SIG-M5 (cell line): ENCODE data around the gene POLR2C.

Experiments used
- DNase-seq: peaks from one replicate; lab custom pipeline; 2025; lab: John Stamatoyannopoulos, UW

The POLR2C gene

DNA sequence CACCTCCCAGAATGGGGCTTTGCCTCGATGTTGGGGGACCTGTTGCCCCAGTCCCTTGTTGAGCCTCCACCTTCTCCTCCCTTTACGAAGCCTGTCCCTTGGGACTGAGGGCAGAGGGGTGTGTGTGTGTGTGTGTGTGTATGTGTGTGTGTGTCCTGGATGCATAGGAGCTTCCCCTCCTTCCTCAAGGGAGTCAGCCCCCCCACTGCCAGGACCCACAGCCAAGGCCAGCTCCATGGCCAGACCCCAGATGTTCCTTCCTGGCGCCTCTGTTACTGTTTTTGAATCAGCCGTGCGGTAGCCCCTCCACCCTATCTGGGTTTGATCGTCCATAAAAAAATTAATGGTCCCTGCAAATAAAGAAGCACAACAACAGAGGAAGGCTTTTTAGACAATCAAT, 41.5 kb downstream of the POLR2C start:
- no peak for DNase-seq

DNA sequence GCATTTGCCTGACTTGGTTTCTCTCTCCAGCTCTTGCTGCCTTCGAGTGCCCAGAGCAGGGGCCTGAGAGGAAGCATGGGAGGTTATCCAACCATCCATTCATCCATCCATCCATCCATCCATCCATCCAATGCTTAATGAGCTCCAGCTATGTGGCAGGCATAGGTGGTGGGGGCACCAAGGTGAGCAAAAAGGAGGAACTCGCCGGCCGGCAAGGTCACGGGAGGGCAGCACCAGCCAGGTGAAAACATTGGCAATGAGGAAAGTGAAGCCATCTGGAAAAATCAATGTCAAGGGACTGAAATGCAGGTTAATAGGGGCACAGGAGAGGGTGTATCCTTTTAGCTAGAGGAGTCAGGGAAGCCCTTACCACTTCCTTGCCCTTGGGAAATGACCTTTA, 42.0 kb downstream of the POLR2C start:
- DNase-seq: no peak

DNA sequence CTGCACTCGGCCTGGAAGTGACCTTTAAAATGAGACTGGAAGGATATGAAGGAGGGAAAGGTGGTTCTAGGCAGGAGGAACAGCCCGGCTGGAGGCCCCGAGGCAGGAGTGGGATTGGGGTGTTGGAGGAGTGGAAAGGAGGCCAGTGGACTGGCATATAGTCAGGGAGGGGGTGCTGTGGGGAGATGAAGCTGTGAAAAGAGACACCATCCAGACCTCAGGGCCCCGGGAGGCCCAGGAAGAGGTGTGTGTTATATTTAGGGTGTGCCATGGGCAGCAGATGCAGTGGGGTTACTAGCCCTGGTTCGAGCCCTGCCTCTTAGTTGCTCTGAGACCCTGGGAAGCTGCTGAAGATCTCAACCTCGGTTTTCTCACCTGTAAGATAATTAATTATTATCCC, 42.7 kb downstream of the POLR2C start:
- DNase-seq: no peak

DNA sequence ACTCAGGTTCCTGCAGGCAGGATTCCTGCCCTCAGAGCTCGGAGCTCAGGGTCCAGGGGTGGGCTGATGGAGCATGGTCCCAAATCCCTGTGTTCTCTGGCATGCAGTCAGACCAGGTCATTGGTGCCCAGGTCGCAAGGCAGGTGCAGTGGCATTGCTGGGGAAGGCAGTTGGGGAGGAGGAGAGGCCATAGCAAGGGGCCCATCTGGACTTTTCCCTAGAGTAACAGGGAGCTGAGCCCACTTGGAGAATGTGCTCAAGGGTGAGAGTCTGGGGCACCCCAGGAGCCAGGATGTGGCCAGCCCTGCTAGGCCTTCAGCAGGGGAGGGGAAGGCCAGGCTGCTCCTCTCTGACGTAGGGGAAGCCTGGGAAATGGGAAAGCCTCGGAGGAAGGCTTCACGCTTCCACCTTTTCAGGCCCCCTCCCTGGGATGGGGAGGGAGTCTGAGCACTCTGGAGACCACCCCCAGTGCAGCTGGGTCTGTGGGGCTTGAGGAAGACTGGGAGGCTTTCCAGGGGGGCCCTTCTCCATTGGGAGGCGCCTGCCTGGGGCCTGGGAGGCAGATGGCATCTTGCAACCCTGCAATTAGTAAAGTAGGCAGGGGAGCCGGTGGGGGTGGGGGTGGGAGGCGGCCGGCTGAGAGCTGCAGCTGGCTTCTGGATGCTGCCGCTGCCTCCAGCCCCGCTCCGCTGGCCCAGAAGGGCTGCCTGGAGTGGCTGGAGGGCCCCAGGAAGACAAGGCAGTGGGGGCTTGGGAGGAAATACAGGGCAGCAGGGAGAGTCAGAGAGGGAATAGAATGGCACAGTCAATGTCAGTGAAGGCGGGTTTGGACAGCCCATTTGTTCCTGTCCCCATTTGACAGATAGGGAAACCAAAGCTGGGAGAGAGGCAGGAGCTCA, 44.9 kb downstream of the POLR2C start:
- DNase-seq: no peak

DNA sequence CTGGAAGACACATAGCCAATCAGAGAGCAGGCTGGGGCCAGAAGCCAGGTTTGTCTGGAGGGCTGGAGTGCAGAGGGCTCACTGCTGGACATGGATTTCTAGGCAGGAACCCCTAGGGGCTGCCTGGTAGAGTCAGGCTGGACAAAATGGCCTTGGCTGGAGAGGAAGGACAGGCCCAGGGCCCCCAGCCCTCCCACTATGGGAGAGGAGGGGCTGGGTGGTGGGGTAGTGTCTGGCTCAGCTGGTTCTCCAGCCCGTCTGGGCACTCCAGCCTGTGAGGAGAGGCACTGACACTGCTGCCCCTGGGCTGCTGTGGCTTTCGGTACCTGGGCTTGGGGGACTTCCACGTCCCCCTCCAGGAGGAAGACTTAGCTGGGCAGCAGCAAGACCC, 45.6 kb downstream of the POLR2C start:
- DNase-seq: no peak

DNA sequence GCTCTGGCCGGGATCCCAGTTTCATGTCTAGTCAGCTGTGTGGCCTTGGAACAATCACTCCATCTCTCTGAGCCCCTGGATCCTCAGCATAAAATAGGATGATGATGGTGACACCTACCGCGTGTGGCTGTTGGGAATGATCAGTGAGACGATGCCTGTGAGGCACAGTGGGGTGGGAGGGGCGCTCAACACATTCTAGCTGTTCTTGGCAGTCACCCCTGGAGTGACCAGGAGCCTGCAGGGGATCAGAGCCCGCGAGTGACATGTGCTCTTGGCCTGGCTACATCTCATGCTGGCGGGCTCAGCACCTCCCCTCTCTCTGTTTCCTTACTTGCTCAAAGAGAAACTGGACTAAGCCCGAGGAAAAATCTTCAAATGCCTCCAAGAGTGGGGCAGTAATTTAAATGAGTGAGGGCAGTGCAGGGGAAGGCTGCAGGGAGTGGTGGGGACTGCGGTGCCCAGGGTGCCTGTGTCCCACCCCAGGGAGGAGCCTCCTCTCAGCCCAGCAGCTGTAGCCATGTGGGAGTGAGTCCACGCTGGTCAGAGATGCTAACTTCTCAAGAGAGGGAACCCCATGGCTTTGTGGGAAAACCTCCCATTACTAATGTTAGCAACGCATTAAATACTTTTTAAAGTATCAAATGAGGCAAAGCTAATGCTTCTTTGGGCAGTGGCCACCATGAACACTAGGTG, 46.9 kb downstream of the POLR2C start:
- no peak for DNase-seq

DNA sequence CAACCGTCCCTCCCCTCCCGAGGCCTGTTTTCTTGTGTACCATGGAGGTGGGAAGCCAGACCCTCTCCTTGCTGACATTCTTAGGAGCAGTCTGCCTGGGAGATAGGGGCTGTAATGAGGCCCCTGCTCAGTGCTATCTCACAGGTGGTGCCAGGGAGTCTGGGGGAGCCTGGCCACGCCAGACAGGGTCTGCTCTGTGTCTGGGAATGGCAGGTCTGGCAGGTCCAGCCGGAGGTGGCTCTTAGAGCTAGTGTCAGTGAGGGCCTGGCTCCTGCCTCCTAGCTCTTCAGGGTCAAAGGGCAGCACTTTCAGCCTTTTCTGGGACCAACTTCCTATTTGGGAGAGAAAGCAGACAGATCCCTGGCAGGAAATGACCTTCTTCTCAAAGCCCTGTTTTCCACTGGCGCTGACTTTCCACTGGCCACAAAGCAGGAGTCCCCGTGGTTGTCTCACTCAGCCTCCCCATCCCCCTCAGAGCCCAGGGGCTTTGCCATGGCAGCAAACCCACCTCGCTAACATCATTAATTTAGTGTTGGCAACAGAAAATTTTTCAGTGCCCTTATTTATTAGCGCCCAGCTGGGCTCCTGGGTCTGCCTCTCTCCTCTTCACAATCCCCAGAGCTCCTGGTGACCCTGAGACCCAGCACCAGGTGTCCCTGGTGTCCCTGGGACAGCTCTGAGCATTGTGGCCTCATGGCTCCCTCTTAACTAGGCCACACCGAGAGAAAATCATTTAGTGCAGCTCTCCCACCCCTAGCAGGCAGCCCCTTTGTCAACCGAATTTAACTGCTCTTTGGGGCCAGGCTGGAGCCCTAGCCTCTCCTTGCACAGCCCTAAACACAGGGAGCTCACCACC, 47.8 kb downstream of the POLR2C start:
- no peak for DNase-seq

DNA sequence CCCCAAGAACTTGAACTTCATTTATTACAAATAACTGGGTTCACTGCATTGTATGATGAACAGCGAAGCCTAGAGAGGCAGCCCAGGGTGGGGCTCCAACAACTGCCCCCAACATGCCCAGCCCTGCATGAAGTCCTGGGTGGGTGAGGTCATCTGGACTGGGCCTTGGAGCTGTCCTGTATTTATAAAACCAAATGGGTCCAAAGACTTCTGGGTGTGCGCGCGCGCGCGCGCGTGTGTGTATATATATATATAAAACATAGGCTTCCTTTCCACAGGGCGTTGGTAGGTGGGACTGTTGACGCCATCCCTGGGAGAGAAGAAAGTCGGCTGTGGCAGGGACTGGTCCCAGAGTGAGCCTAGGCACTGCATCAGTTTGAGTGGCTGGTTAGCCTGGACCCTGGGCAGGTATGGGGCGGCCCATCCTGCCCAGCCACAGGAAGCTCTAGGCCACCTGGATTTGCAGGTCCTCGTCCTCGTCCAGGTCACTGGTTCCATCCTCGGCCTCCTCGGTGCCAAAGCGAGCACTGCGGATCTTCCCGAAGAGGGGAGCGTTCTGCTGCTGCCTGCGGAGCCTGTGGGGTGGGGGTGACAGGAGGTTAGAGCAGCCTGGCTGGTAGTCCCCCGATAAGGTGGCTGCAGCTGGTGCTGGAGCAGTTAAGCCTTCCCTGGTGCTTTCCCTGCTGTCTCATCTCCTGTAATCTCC, 50.0 kb downstream of the POLR2C start:
- no peak for DNase-seq

DNA sequence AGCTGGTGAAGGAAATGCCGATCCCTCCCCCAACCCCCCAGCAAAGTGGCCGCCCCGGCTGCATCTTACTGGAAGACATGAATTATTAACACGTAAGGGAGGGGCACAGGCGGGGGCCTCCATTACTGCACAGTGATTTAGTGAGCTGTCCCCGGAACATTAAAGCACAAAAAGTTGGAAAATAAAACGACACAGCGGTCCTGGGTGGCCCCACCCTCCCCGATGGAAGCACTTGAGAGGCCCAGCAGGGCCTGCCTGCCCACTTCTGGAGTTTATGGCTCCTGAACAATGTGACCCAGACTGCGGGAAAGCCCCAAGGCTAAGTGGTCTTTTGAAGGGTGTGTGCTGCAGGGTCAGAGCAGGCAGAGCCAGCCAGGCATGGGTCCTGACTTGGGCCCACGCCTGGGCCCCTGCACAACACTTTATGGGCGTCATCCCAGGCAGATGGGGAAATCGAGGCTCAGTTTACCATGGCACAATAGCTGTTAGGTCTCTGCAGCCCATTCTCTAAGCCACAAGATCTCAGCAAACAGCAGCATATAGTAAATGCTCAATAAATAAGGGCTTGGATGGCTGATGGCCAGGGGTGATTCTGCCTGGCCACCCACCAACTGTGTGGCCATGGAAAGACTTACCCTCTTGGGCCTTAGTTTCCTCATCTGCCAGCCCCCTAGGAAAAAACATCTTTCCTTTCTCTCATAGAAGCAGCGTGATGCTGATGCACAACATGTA, 51.1 kb downstream of the POLR2C start:
- no peak for DNase-seq

DNA sequence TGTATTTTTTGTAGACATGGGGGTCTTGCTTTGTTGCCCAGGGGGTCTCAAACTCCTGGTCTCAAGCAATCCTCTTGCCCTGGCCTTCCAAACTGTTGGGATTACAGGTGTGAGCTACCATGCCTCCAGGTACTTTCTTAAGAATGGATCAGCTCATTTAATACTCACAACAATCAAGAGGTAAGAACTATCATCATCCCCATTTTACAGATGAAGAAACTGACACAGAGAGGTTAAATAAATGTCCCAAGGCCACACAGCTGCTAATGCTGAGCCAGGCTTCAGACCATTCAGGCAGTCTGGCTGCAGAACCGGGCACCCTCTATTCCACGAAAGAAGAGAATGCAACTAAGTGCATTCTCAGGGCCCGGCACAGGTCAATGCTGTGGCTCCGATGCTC, 51.9 kb downstream of the POLR2C start:
- DNase-seq: no peak

DNA sequence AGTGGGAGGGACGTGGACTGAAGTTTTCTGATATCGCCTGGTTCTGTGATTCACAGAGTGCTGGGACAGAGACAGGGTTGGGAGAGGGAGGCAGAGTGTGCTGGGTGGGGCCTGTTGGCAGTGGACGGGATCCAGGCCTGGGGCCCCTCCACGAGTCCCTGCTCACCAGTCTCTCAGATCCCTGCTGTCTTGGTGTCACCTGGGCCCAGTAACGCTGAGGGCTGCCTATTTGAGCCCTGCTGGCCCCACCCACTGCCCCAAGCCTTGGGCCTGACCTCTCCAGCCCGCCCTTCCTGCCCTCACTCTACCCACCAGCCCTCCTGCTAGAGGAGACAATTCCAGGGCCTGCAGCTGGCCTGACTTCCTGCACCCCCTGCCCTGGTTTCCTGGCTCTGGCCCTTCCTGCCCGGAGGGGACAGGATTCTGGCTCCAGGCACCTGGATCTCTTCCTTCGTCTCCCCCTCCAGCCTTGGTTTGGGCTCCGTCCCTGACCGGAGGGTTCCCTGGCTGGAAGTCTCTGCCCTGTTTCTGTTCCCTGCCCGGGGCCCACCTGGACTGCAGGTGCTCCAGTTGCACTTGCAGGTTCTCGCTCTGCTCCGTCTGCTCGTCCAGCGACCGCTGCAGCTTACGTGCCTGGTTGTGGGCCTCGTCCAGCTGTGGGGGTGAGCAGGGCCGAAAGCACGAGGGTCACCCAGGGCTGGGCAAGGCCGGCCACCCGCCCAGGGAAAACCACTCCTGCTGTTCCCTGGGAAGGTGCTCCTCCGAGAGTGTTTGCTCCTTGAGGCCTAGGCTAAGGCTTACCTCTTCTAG, 52.5 kb downstream of the POLR2C start:
- no peak for DNase-seq

DNA sequence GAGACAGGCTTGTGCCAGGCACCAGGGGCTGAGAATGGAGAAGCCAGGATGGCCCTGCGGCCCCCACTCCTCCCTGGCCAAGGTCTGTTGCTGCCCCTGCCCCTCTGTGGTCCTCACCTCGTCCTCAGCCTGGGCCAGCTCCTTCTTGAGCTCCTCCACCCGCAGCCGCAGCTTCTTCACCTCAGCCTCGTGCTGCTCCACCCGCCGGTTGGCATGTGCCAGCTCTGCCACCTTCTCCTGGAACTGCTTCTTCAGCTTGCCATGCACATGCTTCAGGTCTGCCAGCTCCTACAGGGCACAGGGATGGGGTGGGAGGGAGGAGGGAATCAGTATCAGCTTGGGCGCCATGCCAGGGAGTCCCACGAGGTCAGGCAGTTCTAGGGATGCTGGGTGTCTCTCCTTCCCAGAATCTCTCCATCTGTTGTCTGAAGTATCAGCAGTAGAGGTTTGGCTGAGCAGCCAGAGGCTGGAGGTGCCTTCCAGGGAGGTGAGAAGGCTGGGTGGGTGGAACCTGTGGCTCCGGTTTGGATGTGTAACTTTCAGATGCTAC, 53.8 kb downstream of the POLR2C start:
- no peak for DNase-seq

DNA sequence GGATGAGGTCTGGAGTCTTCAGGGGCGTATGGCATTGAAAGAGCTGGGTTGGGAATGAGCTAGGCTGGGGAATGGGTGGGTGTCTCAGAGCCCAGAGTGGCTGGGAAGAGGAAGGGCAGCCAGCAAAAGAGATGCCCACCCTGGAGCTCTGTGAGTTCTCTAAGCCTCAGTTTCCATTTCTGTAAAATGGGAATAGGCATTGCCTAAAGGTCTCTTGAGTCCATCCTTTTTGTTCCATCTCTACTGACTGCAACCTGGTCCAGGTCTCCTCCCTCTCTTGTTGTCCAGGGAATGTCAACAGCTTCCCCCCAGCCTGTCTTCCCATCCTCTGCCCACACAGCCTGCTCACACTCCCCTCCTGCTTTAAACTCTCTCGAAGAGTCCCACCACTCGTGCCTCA, 54.3 kb downstream of the POLR2C start:
- DNase-seq: no peak

DNA sequence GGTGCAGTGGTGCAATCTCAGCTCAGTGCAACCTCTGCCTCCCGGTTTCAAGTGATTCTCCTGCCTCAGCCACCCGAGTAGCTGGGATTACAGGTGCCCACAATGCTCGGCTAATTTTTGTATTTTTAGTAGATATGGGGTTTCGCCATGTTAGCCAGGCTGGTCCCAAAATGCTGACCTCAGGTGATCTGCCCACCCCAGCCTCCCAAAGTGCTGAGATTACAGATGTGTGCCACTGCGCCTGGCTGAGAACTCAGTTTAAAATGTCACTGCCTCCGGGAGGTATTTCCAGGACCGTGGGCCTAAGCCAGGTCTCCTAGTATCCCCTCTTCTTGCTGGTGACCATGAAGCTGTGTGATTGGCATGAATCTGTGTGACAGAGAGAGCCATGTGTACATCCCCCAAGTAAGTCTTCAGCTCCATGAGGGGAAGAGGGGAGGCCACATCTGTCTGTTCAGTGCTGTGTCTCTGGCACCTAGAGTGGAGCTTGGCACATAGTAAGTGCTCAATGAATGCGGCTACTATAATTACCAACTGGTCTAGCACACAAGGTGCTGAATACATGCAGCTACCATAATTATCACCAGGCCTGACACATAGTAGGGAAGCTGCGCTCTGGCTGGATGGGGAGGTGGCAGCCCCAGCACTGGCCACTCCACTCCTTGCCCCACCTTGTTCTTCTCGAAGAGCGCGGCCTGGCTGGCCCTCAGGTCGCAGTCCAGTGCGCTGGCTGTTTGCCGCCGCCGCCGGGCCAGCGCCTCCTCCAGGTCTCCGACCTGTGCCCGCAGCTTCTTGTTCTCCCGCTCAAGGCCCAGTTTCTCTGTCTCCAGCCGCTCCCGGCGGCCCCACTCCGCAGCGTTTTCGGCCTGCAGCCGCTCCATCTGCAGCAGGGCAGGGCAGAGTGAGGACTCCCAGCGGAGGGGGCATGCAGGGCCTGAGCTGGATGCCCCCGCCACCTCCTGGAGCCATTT, 55.2 kb downstream of the POLR2C start:
- DNase-seq: no peak

DNA sequence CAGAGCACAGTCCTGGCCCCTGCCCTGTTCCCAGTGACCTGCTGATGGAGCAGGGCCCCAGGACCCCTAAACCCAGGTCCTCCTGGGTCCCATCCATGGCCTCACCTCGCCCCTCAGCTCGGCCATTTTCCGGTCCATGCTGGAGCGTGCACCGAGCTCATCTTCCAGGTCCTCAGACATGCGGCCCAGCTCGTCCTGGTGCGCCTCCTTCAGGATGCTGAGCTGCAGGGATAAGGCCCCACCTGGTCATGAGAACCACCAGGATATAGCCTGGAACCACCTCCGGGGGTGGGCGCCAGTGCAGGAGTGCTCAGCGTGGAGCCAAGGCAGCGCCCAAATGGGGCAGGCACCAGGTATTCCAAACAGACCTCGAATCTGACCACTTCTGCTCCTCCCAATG, 56.0 kb downstream of the POLR2C start:
- no peak for DNase-seq

DNA sequence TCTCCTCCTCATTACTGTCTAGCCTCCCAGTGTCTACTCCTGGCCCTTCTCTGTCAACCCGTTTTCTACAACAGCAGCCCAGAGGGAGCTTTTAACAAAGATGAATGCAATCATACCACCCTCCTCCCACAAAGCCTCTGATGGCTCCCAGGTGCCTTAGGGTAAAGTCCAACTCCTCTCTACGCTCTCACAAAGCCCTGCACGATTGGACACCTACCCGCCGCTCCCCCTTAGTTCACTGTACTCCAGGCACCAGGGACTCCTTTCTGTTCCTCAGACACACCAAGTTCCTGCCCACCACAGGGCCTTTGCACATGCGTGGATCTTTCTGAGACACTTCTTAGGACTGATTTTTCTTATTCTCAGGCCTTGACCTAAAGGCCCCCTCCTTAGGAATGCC, 56.4 kb downstream of the POLR2C start:
- DNase-seq: no peak

DNA sequence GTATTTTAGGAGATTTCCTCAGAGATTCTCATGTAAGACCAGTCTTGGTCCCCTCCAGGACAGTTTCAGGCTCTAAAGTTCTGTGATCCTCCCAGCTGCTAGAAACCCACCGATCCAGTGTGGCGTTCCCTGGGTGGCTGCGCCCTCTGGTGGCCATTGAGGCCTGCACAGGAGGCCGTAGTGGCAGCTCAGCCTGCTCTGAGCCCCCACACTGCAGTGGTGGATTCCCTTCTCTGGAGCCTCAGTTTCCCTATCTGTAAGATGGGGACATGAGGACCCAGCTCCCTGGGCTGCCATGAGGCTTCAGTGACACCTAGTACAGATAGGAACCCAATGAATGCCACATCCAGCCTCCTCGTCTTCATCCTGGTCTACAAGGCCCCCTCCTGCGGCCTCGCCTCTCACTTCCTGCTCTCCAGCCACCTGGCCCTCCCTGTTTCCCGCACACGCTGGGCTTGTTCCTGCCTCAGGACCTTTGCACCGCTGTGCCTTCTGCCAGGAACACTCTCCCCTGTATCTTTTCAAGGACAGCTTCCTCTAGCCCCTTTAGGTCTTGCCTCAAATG, 57.4 kb downstream of the POLR2C start:
- no peak for DNase-seq
